ENCODE results near the gene HES1.
A peak's percentile ranks its signal among the peaks of the same experiment; 100 is the strongest.

The HES1 gene

DNA sequence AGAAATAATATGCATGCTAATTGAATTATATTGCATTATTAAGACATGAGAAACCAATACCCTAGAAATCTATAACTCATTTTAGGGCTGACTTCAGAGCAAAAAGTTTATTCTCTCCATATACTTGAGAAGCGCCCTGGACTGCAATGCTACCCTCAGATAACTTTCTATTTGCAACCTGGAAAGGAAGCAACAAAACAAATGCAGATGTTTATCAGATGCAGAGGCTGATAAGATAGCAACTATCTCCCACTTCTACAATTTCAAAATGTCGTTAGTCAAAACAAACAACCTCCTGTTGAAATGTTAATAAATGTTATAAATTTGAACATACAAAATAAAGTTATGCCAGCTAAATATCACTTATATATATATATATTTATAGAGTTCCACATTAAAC lies 34.8 kb downstream of the HES1 start:
- DNase-seq: no peak

DNA sequence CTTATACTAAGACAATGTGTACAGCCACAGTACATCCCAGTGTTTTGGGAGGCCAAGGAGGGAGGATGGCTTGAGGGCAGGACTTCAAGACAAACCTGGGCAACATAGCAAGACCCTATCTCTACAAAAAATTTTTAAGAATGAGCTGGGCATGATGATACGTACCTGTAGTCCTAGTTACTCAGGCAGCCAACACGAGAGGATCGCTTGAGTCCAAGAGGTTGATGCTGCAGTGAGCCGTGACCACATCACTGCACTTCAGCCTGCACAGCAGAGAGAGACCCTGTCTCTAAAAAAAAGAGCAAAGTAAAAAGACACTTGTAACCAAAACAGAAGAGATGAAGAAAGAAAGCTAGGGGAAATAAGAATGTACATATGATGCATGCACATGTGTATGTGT lies 38.5 kb downstream of the HES1 start:
- DNase-seq: no peak

DNA sequence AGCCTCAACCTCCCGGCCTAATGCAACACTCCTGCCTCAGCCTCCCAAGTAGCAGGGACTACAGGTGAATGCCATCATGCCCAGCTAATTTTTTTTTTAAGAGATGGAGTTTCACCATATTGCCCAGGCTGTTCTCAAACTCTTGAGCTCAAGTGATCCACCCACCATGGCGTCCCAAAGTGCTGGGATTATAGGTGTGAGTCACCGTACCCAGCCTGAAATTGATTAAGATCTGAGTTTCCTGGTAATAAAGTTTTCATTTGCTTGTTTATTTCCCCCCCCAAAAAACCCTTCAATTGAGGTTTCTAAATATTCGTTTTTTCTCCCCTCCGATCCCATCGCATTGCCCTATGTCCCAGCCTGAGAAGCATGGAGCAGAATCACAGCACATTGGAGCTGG lies 39.0 kb downstream of the HES1 start:
- no peak for DNase-seq

DNA sequence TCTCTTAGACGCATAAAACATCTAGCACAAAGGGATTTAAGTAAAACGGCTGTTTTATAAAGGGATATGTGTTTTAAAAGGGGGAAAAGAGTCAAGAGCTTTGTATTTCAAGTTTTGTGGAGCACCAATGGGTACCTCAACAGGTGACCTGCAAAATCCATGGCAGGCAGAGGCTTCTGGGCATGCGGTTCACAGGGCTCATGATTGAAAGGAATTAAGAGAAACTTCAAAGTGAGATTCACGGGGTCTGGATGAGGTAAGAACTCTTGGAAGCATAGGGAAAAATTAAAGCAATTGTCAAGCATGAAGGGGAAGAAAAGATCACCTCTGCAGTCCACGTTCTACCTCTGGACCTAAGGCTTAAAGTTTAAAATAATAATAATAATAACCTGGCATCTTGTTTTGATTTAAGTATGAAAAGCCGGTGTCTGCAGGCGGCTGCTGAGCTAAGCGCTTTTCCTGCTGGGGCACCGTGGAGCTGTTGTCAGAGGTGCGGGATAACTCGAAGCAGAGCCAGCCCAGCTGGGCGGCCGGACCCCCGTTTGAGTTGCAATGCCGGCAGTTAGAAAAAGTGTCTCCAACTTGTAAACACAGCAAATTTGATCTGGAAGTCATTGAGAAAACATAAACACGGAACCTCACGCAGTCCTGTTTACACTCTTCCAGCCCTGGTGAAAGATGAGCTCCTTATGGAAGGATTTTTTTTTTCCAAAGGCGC lies 40.5 kb downstream of the HES1 start:
- DNase-seq: no peak

DNA sequence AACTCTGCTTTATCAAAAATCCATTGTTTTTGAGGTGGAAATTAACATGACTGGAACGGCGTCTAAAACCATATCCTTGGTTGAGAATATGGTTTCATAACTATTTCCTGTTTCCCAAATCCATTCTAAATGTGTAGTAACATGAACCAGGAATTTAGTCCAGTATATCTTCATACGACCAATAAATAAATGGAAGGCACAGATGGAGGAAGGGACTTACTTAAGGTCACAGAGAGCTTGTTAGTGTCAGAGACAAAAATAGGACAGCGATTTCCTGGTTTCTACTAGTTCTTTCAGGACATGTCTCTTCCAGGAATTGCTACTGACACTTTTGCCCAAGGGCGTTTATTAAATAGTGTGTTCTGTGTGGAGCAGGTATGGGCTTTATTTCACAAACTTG lies 41.2 kb downstream of the HES1 start:
- peak; percentile 38 for DNase-seq

DNA sequence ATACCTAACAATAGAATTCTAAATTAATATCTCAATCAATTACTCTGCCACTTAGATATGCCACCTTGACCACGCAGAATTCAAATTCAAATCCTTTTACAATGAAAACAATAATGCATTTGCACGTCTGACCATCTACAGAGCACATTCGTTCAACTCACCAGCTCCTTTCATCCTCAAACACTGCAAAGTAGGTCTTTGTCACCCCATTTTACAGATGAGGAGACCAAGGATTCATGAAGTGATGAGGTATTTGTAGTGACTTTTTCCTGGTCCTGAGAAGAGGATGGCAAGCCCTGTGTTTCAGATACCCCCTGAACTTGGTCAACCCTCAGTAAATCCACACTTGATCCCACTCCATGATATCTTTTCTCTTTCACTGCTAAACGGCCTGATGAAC lies 42.2 kb downstream of the HES1 start:
- DNase-seq: no peak

DNA sequence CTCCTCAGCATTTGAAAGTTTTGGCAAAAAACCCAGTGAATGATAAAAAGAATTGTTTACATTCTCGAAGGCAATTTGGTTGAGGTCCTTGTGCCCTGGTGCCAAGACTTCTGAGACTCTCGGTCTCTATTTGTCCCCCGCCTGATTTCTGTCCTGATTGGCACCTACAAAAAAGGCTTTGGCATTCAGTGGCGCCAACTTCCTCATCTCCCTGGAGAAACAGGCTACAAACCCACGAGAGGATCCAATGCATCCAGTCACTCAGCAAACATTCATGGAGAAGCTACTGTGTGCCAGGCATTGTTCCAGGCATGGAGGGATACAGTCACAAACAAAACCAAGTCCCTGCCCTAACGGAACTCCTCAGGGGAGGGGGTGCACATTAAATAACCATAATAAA lies 42.7 kb downstream of the HES1 start:
- no peak for DNase-seq

DNA sequence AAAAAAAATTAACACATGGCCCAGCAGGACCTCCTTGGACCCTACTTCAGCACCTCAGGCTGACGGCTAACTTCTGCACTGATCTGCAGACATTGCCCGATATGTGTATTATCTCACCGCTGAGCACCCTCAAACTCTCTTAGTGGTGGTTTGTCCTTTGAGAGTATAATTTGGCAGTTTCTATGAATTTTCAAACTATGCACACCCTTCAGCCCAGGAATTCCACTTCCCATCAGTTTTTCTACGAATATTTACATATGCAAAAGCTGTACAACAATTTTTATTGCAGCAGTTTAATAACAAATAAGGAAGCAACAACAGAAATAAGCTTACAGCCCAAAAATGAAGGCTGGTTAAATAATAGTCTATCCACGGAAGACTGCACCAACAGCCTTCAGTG lies 44.6 kb downstream of the HES1 start:
- DNase-seq: no peak

DNA sequence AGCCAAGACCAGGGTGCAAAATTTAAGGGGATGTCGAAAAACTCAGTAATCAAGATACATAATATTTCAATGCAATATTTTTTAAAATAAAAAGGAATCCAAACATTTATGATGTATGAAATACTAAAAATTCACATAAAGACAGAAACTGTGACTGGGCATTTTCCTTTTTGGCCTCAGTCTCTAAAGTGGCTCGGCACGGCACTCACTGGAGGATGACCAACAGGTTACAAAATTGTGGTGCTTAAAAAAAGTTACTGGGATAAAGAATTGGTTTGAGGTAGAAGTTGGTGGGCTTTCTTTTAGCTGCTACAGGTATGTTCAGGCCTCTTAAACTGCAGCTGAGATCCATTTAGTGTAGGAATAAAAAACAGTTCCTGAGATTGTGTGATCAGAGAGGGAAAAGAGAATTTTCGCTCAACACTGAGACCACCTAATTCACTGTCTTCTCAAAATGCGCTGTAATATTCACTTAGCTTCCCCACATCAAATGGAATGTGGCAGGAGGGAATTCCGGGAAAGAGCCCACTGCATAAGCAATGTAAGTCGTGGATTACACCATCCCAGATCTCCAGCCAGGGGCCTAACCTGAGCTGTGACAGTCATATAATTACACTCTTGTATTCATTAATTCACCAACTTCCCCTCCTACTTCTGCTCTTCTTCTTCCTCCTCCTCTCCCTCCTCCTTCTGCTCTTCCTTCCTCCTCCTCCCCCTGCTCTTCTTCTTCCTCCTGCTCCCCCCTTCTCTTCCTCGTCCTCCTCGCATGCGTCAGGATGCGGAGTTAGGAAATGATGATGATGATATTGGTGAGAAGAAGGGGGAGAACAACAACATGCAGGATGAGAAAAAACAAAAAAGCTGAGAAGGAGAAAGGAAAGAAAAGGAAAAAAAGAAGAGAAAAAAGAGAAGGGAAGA lies 45.9 kb downstream of the HES1 start:
- DNase-seq: no peak

DNA sequence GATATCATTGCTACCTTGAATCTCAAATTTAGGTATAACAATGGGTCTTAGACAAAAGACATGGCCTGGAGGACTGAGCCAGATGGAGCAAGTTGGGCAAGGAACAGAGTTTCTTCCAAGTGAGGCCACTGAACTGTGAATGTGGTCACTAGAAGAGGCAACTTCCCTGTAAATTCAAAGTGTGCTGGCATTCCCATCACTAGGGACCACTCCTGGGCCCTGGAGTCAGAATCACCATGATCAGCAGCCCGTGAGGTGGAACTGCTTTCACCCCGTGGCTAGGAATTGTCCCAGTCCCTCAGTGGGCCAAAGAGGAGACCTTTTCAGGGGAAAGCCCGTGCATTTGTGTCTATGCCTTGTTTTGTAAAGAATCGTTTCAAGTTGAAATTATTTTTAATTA lies 47.3 kb downstream of the HES1 start:
- DNase-seq: no peak

DNA sequence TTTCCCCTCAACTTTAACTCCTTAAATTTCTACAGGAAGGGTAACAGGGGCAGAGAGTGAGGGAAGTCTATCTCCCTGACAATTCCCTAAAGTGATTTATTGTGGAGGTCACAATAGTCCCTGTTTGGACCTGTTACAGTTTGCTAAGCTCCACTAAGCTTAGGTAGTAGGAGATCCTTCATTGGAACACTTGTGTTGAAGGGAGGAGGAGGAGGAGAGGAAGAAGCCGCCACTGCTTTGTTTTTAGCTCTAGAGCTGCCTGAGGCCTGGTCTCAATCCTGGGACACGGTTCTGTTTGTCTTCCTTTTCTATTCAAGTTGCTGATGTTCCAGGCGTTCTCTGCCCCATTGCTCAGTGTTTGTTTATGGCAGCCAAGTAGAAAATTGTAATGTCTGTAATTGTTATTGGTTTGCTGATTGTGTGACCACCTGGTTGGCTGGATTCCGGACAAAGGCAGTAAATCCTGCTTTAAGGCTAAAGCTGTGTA lies 48.4 kb downstream of the HES1 start:
- peak; percentile 63 for DNase-seq

DNA sequence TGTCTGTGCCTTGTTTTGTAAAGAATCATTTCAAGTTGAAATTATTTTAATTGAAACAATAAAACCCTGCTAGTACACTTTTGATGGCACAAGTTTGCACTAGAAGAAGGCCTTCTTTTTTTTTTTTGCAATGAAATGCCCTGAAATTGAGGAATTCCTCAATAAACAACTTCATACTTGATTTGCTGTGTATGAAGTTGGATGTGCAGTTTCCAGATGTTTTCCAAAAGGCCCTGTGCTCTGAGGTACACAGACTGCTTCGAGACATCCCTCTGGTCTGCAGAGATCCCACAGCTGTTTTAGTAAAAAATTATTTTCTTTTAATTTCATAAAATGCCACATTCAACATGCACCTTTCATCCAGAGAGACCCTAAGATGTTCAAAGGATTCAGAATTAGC lies 48.9 kb downstream of the HES1 start:
- DNase-seq: no peak

DNA sequence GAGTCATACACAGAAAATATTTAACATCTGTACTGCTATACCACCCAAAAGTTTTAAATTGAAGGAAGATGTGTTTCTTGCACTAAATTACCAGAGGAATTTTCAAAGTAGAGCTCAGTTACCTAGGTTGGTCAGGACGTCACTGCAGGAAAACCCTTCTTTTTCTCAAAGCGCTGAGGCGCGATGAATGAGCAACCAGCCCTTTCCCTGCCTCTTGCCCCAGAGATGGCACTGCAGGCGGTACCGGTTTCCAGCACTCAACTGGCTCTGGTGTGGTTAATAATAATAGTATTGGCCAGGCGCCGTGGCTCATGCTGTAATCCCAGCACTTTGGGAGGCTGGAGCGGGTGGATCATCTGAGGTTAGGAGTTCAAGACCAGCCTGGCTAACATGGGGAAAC lies 49.3 kb downstream of the HES1 start:
- DNase-seq: no peak

DNA sequence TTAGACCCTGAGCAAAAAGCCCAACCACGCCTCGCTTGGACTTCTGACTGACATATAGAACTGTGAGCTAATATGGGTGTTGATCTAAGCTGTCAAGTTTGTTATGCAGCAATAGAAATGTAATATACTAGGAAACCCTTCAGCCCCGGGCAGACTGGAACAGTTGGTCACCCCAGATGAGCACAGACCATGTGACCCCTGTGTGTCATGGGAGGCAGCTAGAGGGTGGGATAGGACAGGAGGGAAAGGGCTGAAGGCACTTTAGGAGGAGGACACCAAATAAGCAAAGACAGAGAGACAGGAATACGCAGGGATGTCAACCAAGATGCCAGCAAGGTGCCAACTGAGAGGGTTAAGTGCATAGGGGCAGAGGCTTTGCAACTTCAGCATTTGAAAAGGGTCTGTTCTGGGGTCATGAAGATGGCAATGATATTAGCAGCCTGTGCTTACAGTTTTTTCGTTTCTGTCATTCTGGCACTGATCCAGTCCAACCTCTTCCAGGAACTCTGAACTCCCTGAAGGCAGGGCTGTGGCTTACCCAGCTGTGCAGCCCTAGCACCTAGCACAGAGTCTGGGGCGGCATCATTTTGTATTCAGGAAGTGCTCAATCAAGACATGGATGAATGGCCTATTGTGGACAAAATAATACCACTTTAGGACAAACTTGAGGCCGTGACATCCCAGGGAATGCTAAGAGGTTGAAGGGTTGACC lies 51.4 kb downstream of the HES1 start:
- DNase-seq: no peak
